Type B pancreatic cell (in vitro differentiated cells): ENCODE data around the gene EREG. TPM values are rescaled to one million over a fixed set of nuclear protein-coding genes. Genes with fewer than 3 reads are reported as not detected.
"Not testable (repeated sequence)": the region's sequence is repeated elsewhere in the genome, so short reads cannot be mapped to it uniquely, and the experiment has no call there.

Source experiments
- DNase-seq: peaks from one replicate; pipeline ENCODE4 v3.0.0; 2021; ENCODE audit warnings: mixed read lengths; ENCODE audit not compliant: unreplicated experiment; ENCODE audit errors: extremely low spot score
- H3K27ac Mint-ChIP-seq: 2 replicates; pipeline ENCODE4 v1.8.0; 2021; ENCODE audit warnings: mild to moderate bottlenecking, mixed read lengths
- H3K27me3 Mint-ChIP-seq: 2 replicates; pipeline ENCODE4 v1.8.0; 2021; ENCODE audit warnings: mixed read lengths
- H3K36me3 Mint-ChIP-seq: 2 replicates; pipeline ENCODE4 v1.8.0; 2021; ENCODE audit warnings: mixed read lengths
- H3K4me1 Mint-ChIP-seq: one replicate; pipeline ENCODE4 v1.8.0; 2021; ENCODE audit warnings: mixed read lengths; ENCODE audit not compliant: unreplicated experiment
- H3K4me3 Mint-ChIP-seq: 2 replicates; pipeline ENCODE4 v1.8.0; 2021; ENCODE audit warnings: mild to moderate bottlenecking, mixed read lengths
- H3K9me3 Mint-ChIP-seq: 2 replicates; pipeline ENCODE4 v1.8.0; 2021; ENCODE audit warnings: mixed read lengths
- CTCF ChIP-seq: fragments of 200-600 bp; sonication (generic); conservative IDR thresholded peaks from 2 replicates; pipeline ENCODE4 v1.5.0; 2021; ENCODE audit warnings: antibody characterized with exemption, mild to moderate bottlenecking
- total RNA-seq: library from RNA; stranded (reverse); gene quantifications from 2 replicates; pipeline ENCODE4 v1.2.1, GENCODE V29; 2021; ENCODE audit warnings: low replicate concordance

The EREG gene
- total RNA-seq, 1 donor from 2014 or later, result 3.1 TPM

GRCh38 chr4:74397748-74398426 lies 32.9 kb downstream of the EREG start:
- Mint-ChIP-seq H3K27ac (no peak overlapping the region), H3K27me3 (no peaks in the 10 kb centered on the region), H3K4me1 (no peaks in the 10 kb centered on the region), H3K4me3 (no peak overlapping the region), H3K36me3 (no peaks in the 10 kb centered on the region), H3K9me3 (no peaks in the 10 kb centered on the region)
- no peak for DNase-seq
- TF ChIP-seq CTCF, result no peak

GRCh38 chr4:74398894-74399589 lies 34.1 kb downstream of the EREG start:
- not testable (repeated sequence) for H3K27me3 Mint-ChIP-seq, H3K36me3 Mint-ChIP-seq, H3K4me3 Mint-ChIP-seq, H3K4me1 Mint-ChIP-seq, H3K27ac Mint-ChIP-seq, DNase-seq, H3K9me3 Mint-ChIP-seq

- H3K4me3 Mint-ChIP-seq, result no peak overlapping the region
- H3K4me1 Mint-ChIP-seq, result no peaks in the 10 kb centered on the region
- DNase-seq, result no peak
- no peaks in the 10 kb centered on the region for H3K27me3 Mint-ChIP-seq
- no peak overlapping the region for H3K27ac Mint-ChIP-seq
- H3K36me3 Mint-ChIP-seq, result no peaks in the 10 kb centered on the region
- H3K9me3 Mint-ChIP-seq, result no peaks in the 10 kb centered on the region
- TF ChIP-seq CTCF, result no peak
These were observed 35.5 kb downstream of the EREG start for GRCh38 chr4:74400395-74400794.

GRCh38 chr4:74402692-74403456 lies 37.9 kb downstream of the EREG start:
- H3K9me3 Mint-ChIP-seq, result no peaks in the 10 kb centered on the region
- no peaks in the 10 kb centered on the region for H3K27me3 Mint-ChIP-seq
- no peak overlapping the region for H3K4me3 Mint-ChIP-seq
- peaks cover 3% of the 10 kb centered on the region for H3K4me1 Mint-ChIP-seq
- DNase-seq, result no peak
- no peak overlapping the region for H3K27ac Mint-ChIP-seq
- TF ChIP-seq CTCF, result no peak
- H3K36me3 Mint-ChIP-seq, result no peaks in the 10 kb centered on the region

- Mint-ChIP-seq H3K4me1 (peaks cover 6% of the 10 kb centered on the region), H3K27ac (no peak overlapping the region), H3K4me3 (no peak overlapping the region), H3K9me3 (no peaks in the 10 kb centered on the region), H3K36me3 (no peaks in the 10 kb centered on the region), H3K27me3 (no peaks in the 10 kb centered on the region)
- TF ChIP-seq CTCF, result no peak
- no peak for DNase-seq
These were observed 42.9 kb downstream of the EREG start for GRCh38 chr4:74407891-74408290.

- no peaks in the 10 kb centered on the region for H3K9me3 Mint-ChIP-seq
- no peak overlapping the region for H3K4me3 Mint-ChIP-seq
- no peaks in the 10 kb centered on the region for H3K36me3 Mint-ChIP-seq
- no peak for DNase-seq
- no peak overlapping the region for H3K27ac Mint-ChIP-seq
- H3K27me3 Mint-ChIP-seq, result no peaks in the 10 kb centered on the region
- peaks cover 6% of the 10 kb centered on the region for H3K4me1 Mint-ChIP-seq
- no peak for TF ChIP-seq CTCF
These were observed 43.7 kb downstream of the EREG start for GRCh38 chr4:74408639-74409038.
